ENCODE measurements around the gene PLEKHA8.

- TF ChIP-seq EZH2 (IDR thresholded peaks at IDR 0.05) (no peak), POLR2AphosphoS5 (IDR thresholded peaks at IDR 0.05; ENCODE audit: borderline replicate concordance, low read depth, low read length) (no peak)
Observed at GRCh38 chr7:30046127-30046770, 18.0 kb downstream of the PLEKHA8 start.
